Measurements from ENCODE around the gene DST.

DST gene

GRCh38 chr6:56478202-56478601 is 164.5 kb downstream of the DST start:
- DNase-seq: no peak

DNA sequence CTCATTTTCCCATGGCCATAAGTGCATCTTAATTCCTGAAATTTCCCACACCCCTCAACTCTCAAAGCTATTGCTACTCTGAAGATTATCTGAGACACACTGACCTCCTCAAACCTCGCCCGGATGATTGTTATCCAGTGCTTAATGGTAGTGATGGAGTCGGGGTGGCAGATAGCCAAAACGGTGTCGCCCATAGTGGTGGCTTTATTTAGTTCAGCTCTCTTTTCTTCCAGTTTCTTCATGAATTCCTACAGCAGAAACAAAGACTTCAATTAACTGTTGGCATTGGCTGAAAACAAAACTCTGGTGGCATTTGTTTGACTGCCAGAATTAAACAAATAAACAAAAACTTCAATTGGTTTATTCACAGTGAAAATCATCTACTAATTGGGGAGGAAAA is 165.4 kb downstream of the DST start:
- DNase-seq: no peak

GRCh38 chr6:56475736-56476457 is 166.8 kb downstream of the DST start:
- DNase-seq: no peak

GRCh38 chr6:56474532-56474931 is 168.2 kb downstream of the DST start:
- DNase-seq: no peak

DNA sequence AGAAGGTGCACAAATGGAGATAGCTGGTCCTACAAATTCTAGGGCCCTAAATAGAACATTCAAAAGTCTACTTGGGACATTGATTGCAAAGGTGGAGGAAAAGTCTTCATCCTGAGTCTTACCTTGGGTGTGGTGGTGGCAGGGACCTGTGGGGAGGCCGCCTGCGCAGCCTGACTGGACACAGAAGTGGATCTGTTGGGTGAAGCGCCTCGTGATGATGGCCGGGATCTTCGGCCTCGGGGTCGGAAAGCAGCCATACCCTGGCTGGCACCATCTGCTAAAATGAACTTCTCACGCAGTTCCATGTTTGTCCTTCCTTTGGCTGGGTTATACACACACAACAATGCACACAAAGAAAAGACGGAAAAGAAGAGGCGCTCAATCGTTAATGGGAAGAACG is 179.2 kb downstream of the DST start:
- DNase-seq: no peak

GRCh38 chr6:56459030-56459805 is 183.5 kb downstream of the DST start:
- DNase-seq: no peak

GRCh38 chr6:56458324-56458884 is 184.3 kb downstream of the DST start:
- DNase-seq: no peak

DNA sequence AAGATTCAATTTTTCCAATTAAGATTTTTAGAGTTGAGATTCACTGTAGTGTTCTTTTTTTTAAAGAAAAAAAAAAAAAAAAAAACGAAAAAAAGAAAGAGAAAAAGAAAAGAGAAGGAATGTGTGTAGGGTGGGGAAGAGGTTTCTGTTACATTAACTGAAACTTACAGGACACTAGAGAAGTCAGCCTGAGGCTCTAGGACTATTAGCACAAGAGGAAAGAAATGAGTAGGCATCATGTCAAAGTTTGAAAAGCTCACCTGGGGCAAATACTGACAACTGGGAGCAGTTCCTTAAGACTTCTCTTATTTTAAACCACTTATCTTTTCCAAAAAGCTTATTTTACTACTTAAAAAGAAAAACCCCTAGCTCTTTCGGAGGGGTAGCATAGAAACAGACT is 185.9 kb downstream of the DST start:
- no peak for DNase-seq

GRCh38 chr6:56450882-56451739 is 191.6 kb downstream of the DST start:
- DNase-seq: no peak

DNA sequence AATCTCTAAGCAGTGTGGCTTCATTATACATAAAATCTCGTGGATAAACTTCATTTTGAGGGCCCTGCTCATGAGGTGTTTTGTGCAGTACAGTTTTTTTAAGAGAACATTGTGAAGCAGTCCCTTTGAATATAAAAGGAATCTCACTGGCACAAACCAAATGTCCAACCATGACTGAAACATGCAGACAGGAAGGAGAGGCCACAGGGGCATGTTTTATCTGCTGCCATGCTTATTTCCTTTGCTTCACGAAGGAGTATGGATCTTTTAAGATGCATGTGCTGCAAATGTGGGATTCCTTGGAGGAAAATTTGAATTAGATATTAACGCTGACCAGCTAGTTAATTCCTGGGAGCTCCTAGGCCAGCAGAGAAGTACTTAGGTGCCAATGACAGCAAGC is 192.3 kb downstream of the DST start:
- no peak for DNase-seq

- DNase-seq: no peak
These were observed 194.6 kb downstream of the DST start for GRCh38 chr6:56448046-56448445.

- no peak for DNase-seq
These were observed 196.9 kb downstream of the DST start for GRCh38 chr6:56445818-56446217.

- DNase-seq: no peak
These were observed 197.8 kb downstream of the DST start for GRCh38 chr6:56444855-56445254.

- no peak for DNase-seq
These were observed 202.1 kb downstream of the DST start for GRCh38 chr6:56440551-56440981.

DNA sequence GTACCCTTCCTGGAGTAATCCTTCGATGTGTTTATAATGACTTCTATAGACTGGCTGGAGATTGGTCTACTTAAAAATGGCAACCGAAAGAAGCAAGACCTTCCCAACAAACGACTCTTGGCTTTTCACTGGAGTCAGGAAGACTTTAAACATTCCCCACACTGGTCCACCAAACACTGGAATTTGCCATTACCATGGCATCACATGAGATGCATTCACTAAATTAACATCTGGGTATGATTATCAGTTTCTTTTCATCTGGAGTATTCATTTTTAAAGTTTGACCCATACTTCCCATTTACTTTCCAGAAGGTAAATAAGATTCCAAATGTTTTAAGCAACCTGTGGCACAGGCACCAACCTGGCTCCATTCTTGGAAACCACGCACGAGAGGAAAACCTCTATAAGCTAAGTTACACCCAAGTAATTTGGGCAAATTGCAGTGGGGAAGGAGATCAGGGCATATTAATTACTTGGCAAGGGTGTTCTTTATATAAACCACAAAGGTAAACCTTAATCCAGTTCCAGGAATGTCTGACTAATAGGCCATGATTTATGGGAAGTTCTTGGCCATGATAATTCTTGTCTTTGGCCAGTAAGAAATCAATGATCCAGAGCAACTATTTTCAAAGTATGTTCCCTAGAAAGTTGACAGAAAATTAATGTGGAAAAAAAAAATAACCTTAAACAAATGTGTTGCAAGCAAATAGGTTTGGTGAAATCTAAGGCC is 205.4 kb downstream of the DST start:
- DNase-seq: no peak

DNA sequence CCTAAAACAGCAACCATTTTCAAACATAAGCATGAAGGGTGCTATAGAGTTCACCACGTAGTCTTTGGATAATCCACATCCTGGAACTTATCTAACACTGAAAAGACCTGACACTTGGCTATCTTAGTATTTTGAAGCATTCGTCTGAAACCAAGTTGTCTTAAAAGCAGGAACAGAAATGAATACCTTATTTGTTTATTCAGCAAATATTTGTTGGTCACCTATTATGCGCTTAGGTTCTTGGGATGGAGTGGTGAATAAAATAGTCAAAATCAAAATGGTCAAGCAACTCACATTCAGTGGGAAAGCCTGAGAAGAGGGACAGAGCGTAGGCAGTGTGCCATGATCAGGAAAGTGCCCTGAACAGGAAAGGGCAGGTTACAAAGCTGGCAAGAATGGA is 206.9 kb downstream of the DST start:
- no peak for DNase-seq

GRCh38 chr6:56435326-56435725 is 207.4 kb downstream of the DST start:
- DNase-seq: no peak

- DNase-seq: no peak
These were observed 208.1 kb downstream of the DST start for GRCh38 chr6:56434606-56435005.

GRCh38 chr6:56433119-56433518 is 209.6 kb downstream of the DST start:
- no peak for DNase-seq

DNA sequence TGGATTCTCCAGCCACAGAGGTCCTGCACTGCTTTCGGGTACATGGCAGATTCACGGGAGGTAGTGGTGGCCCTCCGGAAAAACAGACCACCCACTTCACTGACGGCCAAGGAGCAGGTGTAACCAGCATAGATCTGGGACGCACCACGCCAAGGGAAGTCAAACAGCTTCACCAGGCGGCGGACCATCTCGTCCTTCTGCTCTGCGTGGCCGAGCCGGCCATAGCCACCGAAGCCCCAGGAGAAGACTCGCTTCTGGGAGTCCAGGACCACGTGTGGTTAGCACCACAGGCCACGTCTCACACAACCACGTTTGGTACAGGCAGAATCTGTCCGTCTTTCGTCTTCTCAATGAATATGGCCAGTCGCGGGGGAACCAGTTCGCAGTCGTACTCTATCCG is 210.5 kb downstream of the DST start:
- DNase-seq: no peak

DNA sequence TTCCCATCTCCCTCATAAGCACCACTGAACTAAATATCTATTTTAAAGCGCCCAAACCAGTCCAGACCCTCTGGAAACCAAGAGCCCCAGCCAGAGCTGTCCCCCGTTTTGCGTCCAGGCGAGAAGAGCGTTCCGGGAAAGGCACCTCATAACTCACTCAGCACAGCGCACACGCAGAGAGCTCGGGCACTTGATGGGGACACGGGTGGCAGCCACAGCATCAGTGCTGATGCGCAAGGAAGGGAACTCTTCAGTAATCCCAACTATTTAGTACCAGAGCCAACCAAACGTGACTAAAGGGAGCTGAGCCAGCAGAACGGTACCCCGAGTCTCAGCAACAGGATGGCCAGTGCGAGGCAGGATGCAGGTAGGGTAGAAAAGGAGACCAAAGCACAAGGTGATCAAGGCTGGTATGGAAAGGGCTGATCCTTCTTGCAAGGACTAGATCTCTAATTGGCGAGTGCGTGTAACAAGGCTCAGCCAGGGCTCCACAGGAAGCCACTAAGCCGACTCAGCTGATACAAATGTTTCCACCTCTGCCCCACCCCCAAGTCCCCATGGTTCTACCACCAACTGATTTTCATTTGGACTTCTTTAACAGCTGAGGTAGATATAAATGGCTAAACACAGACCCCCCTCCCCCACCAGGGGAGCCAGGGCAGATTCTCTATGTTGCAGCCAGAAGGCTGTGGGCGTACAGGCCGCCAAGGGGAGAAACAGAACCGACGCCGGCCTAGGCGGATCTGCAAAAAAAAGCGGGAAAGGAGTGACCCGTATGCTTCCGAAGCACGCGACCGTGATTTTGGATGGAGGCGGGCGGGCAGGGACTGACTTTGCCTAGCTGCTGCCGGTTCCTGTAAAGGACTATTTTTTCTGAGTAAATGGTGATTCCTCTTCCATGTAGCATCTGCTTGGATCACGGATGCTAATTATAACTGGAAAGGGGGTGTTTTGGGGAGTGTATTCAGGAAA is 211.8 kb downstream of the DST start:
- no peak for DNase-seq

All from CD4-positive, alpha-beta T cell treated with Interleukin-15 for 1 hour (primary cell).